ENCODE measurements around the gene TAOK3.
A peak's percentile ranks its signal among the peaks of the same experiment; 100 is the strongest.

TAOK3 gene

GRCh38 chr12:118377021-118377883, 4.5 kb upstream of the TAOK3 start:
- DNase-seq (ENCODE audit: low read depth), result no peak
- H3K4me3 ChIP-seq (replicated peaks; ENCODE audit: low read depth, low read length), result peak overlapping the region; percentile 89

GRCh38 chr12:118376089-118377020, 3.6 kb upstream of the TAOK3 start, which contains the start of gene SUDS3:
TSS of gene SUDS3 (plus strand) at chr12:118376555. CDS start at chr12:118376692, 137 bp downstream.
- H3K4me3 ChIP-seq (replicated peaks; ENCODE audit: low read depth, low read length), result peak within 1 kb of the TSS; percentile 89
- peak; percentile 82 for DNase-seq (ENCODE audit: low read depth)
- TF ChIP-seq CTCF (IDR thresholded peaks at IDR 0.05; ENCODE audit: low read length, missing control alignments), result peak; percentile 98

More at GRCh38 chr12:118377021-118377883, 4.5 kb upstream of the TAOK3 start:
- TF ChIP-seq CTCF (IDR thresholded peaks at IDR 0.05; ENCODE audit: low read length, missing control alignments), result no peak

- no peak for DNase-seq (ENCODE audit: low read depth)
- TF ChIP-seq CTCF (IDR thresholded peaks at IDR 0.05; ENCODE audit: low read length, missing control alignments), result no peak
- H3K4me3 ChIP-seq (replicated peaks; ENCODE audit: low read depth, low read length), result no peak overlapping the region
Measured at GRCh38 chr12:118375348-118375747, 2.6 kb upstream of the TAOK3 start.

GRCh38 chr12:118374909-118375308, 2.2 kb upstream of the TAOK3 start:
- no peak for TF ChIP-seq CTCF (IDR thresholded peaks at IDR 0.05; ENCODE audit: low read length, missing control alignments)
- no peak overlapping the region for H3K4me3 ChIP-seq (replicated peaks; ENCODE audit: low read depth, low read length)
- DNase-seq (ENCODE audit: low read depth), result peak; percentile 28

DNA sequence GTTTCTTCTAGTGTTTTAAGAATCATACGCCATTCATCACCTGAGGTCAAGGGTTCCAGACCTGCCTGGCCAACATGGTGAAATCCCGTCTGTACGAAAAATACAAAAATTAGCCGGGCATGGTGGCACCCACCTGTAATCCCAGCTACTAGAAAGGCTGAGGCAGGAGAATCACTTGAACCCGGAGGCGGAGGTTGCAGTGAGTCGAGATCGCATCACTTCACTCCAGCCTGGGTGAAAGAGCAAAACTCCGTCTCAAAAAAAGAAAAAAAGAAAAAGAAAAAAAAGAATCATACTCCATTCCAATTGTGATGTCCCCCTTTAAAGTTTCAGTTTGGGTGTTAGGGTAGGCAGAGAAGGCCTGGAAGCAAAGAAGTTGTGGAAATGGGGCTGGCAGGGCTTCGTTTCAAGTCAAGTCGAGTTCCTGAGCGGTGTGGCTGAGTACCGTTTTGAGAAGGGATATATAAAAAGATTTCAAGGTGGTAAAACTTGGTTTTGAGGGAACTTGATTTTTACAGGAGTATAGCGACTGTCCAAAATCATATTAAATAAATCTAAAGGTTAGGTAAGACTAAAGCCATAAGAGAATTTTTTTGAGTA, 1.5 kb upstream of the TAOK3 start:
- no peak for TF ChIP-seq CTCF (IDR thresholded peaks at IDR 0.05; ENCODE audit: low read length, missing control alignments)
- no peak overlapping the region for H3K4me3 ChIP-seq (replicated peaks; ENCODE audit: low read depth, low read length)
- no peak for DNase-seq (ENCODE audit: low read depth)

- DNase-seq (ENCODE audit: low read depth), result no peak
- TF ChIP-seq CTCF (IDR thresholded peaks at IDR 0.05; ENCODE audit: low read length, missing control alignments), result no peak
- H3K4me3 ChIP-seq (replicated peaks; ENCODE audit: low read depth, low read length), result peak overlapping the region; percentile 73
Measured at GRCh38 chr12:118373616-118374015, 909 bp upstream of the TAOK3 start.

Data from fibroblast of pulmonary artery (primary cell).